Measurements from ENCODE around the gene TBC1D3E. TPM values are rescaled to one million over a fixed set of nuclear protein-coding genes. Genes with fewer than 3 reads are reported as not detected.
"Not testable (repeated sequence)": the region's sequence is repeated elsewhere in the genome, so short reads cannot be mapped to it uniquely, and the experiment has no call there.

The TBC1D3E gene
- total RNA-seq, result not detected
- long read RNA-seq, result 0 reads

GRCh38 chr17:38127651-38128050, at the start of gene TBC1D3E:
Gene TBC1D3E, plus strand, starts transcription at chr17:38127951. Its CDS starts 1,545 bp downstream, at chr17:38129496.
- intact Hi-C loops (cut with micrococcal nuclease); H3K4me1 ChIP-seq; H3K9me3 ChIP-seq (replicated peaks); H3K36me3 ChIP-seq; H3K27ac ChIP-seq (replicated peaks); H3K4me3 ChIP-seq; DNase-seq; H3K27me3 ChIP-seq (ENCODE audit: low read depth): not testable (repeated sequence)

- H3K27me3 ChIP-seq (ENCODE audit: low read depth); DNase-seq; H3K36me3 ChIP-seq; H3K27ac ChIP-seq (replicated peaks); H3K4me1 ChIP-seq; intact Hi-C loops (cut with micrococcal nuclease); H3K4me3 ChIP-seq; H3K9me3 ChIP-seq (replicated peaks): not testable (repeated sequence)
Observed at GRCh38 chr17:38087344-38087743, 40.4 kb upstream of the TBC1D3E start.

- DNase-seq; intact Hi-C loops (cut with micrococcal nuclease); H3K4me1 ChIP-seq; H3K4me3 ChIP-seq; H3K27me3 ChIP-seq (ENCODE audit: low read depth); H3K36me3 ChIP-seq; H3K27ac ChIP-seq (replicated peaks); H3K9me3 ChIP-seq (replicated peaks): not testable (repeated sequence)
Observed at GRCh38 chr17:38088120-38088519, 39.6 kb upstream of the TBC1D3E start.

- intact Hi-C loops (cut with micrococcal nuclease); H3K4me1 ChIP-seq; H3K9me3 ChIP-seq (replicated peaks); DNase-seq; H3K36me3 ChIP-seq; H3K27ac ChIP-seq (replicated peaks); H3K27me3 ChIP-seq (ENCODE audit: low read depth); H3K4me3 ChIP-seq: not testable (repeated sequence)
Observed at GRCh38 chr17:38094059-38094694, 33.6 kb upstream of the TBC1D3E start.

- H3K9me3 ChIP-seq (replicated peaks); H3K36me3 ChIP-seq; H3K4me1 ChIP-seq; intact Hi-C loops (cut with micrococcal nuclease); H3K27me3 ChIP-seq (ENCODE audit: low read depth); DNase-seq; H3K27ac ChIP-seq (replicated peaks); H3K4me3 ChIP-seq: not testable (repeated sequence)
Observed at GRCh38 chr17:38099262-38099661, 28.5 kb upstream of the TBC1D3E start.

GRCh38 chr17:38119829-38120228, 7.9 kb upstream of the TBC1D3E start:
- H3K9me3 ChIP-seq (replicated peaks); DNase-seq; H3K27me3 ChIP-seq (ENCODE audit: low read depth); H3K36me3 ChIP-seq; H3K4me3 ChIP-seq; H3K27ac ChIP-seq (replicated peaks); intact Hi-C loops (cut with micrococcal nuclease); H3K4me1 ChIP-seq: not testable (repeated sequence)

- intact Hi-C loops (cut with micrococcal nuclease); H3K4me1 ChIP-seq; H3K27me3 ChIP-seq (ENCODE audit: low read depth); DNase-seq; H3K9me3 ChIP-seq (replicated peaks); H3K27ac ChIP-seq (replicated peaks); H3K4me3 ChIP-seq; H3K36me3 ChIP-seq: not testable (repeated sequence)
Observed at GRCh38 chr17:38134860-38135259, 7.1 kb downstream of the TBC1D3E start.

Other genes with a start within 250 kb of the TBC1D3E start
- gene TBC1D3K, start 203.5 kb upstream of the TBC1D3E start, total RNA-seq, result not detected
- gene TBC1D3L, start 138.9 kb upstream of the TBC1D3E start, total RNA-seq, result 4.5 TPM
- gene TBC1D3D, start 124.0 kb upstream of the TBC1D3E start, total RNA-seq, result 0.49 TPM
- not detected for gene TBC1D3C, start 59.3 kb upstream of the TBC1D3E start, total RNA-seq
- not detected for gene TBC1D3, start 64.6 kb downstream of the TBC1D3E start, total RNA-seq
- gene MRPL45, start 169.2 kb downstream of the TBC1D3E start, total RNA-seq, result 39.5 TPM
- gene GPR179, start 216.0 kb downstream of the TBC1D3E start, total RNA-seq, result 0.05 TPM
- gene SOCS7, start 223.9 kb downstream of the TBC1D3E start, total RNA-seq, result 13.2 TPM